Keratinocyte (primary cell): ENCODE results near the gene UBIAD1. TPM values are rescaled to one million over a fixed set of nuclear protein-coding genes. Genes with fewer than 3 reads are reported as not detected.

Source experiments
- DNase-seq: peaks from one replicate; pipeline ENCODE4 v3.0.0-alpha.2; 2011; ENCODE audit warnings: low read depth, missing footprints, low spot score
- FAIRE-seq: peaks from 2 replicates; lab custom pipeline; 2011; peaks lifted over from hg19 to GRCh38; lab: Jason Lieb, UNC
- H2AFZ ChIP-seq: 2 replicates; pipeline ENCODE4 v1.6.0; 2012; ENCODE audit warnings: low read length, control low read depth, inconsistent platforms; ENCODE audit not compliant: control insufficient read depth
- H3K27ac ChIP-seq: 2 replicates; pipeline ENCODE4 v1.5.1; 2011; ENCODE audit warnings: low read length; ENCODE audit not compliant: control insufficient read depth, insufficient read depth
- H3K27me3 ChIP-seq: 3 replicates; pipeline ENCODE4 v1.6.0; 2011; ENCODE audit warnings: low read length; ENCODE audit not compliant: control insufficient read depth, insufficient read depth; ENCODE audit errors: extremely low read depth
- H3K36me3 ChIP-seq, 2 experiments: 2 replicates in 1 of 2; 3 replicates in 1 of 2; pipeline ENCODE4 v1.5.1; 2011; ENCODE audit warnings: low read length in 2 of 2, mild to moderate bottlenecking in 1 of 2; ENCODE audit not compliant: control insufficient read depth in 2 of 2, insufficient read depth in 2 of 2; ENCODE audit errors: extremely low read depth in 1 of 2
- H3K4me1 ChIP-seq: 3 replicates; pipeline ENCODE4 v1.5.1; 2011; ENCODE audit warnings: low read length; ENCODE audit not compliant: control insufficient read depth, insufficient read depth; ENCODE audit errors: extremely low read depth
- H3K4me2 ChIP-seq: 3 replicates; pipeline ENCODE4 v1.6.0; 2011; ENCODE audit warnings: low read depth, low read length; ENCODE audit not compliant: control insufficient read depth, insufficient read depth; ENCODE audit errors: extremely low read depth
- H3K4me3 ChIP-seq, 3 experiments: fragments of 200-600 bp in 1 of 3; sonication (generic) in 1 of 3; 2 replicates in 2 of 3; 3 replicates in 1 of 3; pipeline ENCODE4 v1.5.1; 2011 to 2016; ENCODE audit warnings: low read length in 3 of 3, mild to moderate bottlenecking in 3 of 3, control low read depth in 2 of 3, inconsistent platforms in 1 of 3, low read depth in 1 of 3, mixed read lengths in 1 of 3, mixed run types in 1 of 3, moderate library complexity in 1 of 3; ENCODE audit not compliant: control insufficient read depth in 2 of 3, insufficient read depth in 2 of 3; ENCODE audit errors: extremely low read depth in 1 of 3
- H3K79me2 ChIP-seq: 2 replicates; pipeline ENCODE4 v1.6.0; 2012; ENCODE audit warnings: low read length; ENCODE audit not compliant: control insufficient read depth, insufficient read depth
- H3K9ac ChIP-seq: 3 replicates; pipeline ENCODE4 v1.6.0; 2011; ENCODE audit warnings: low read length; ENCODE audit not compliant: control insufficient read depth, insufficient read depth; ENCODE audit errors: extremely low read depth
- H3K9me1 ChIP-seq: 3 replicates; pipeline ENCODE4 v1.6.0; 2011; ENCODE audit warnings: low read length; ENCODE audit not compliant: control insufficient read depth, insufficient read depth; ENCODE audit errors: extremely low read depth
- H3K9me3 ChIP-seq: 2 replicates; pipeline ENCODE4 v1.5.1; 2012; ENCODE audit warnings: low read depth, low read length; ENCODE audit not compliant: control insufficient read depth
- H4K20me1 ChIP-seq: 3 replicates; pipeline ENCODE4 v1.6.0; 2011; ENCODE audit warnings: low read length; ENCODE audit not compliant: control insufficient read depth, insufficient read depth; ENCODE audit errors: extremely low read depth
- EZH2 ChIP-seq: IDR thresholded peaks from one replicate; pipeline ENCODE4 v1.6.1; 2012; ENCODE audit warnings: inconsistent platforms, mild to moderate bottlenecking, low read length, moderate library complexity
- dilution Hi-C: fragments of 300-500 bp; cut with MboI; formaldehyde crosslinking; loops from one replicate; pipeline ENCODE4 v1.7.0; 2020; ENCODE audit warnings: low sequenced_read_pairs; ENCODE audit not compliant: extremely low pct_ligation_motif_present
- polyA plus RNA-seq, 5 experiments: library from polyadenylated mRNA; depleted of rRNA in 3 of 5; stranded (reverse) in 3 of 5; stranded (forward) in 1 of 5; unstranded in 1 of 5; fragments of >200 nt; gene quantifications; 1 replicate in 1 of 5; 2 replicates in 3 of 5; 3 replicates in 1 of 5; pipeline versions ENCODE4 v1.2.1 to v1.2.3, GENCODE V29; 2011 to 2012; ENCODE audit warnings: missing spikeins in 2 of 5, low read depth in 1 of 5, low replicate concordance in 1 of 5
- TF ChIP-seq, protein P1 (sequence below), 3 experiments: IDR thresholded peaks in 1 of 3; conservative IDR thresholded peaks in 1 of 3; optimal IDR thresholded peaks in 1 of 3; 2 replicates in 2 of 3; 3 replicates in 1 of 3; pipeline versions ENCODE3 to v1.5.1; 2011; ENCODE audit warnings: low read length in 3 of 3, mild to moderate bottlenecking in 3 of 3, moderate library complexity in 2 of 3, control low read depth in 1 of 3, inconsistent platforms in 1 of 3; ENCODE audit not compliant: insufficient read depth in 2 of 3; ENCODE audit errors: extremely low read depth in 1 of 3

UBIAD1 gene
- polyA plus RNA-seq, 1 donor (not counting 4 experiments of a cell fraction or from before 2014, with no cell fraction given) = 9.9 TPM

DNA sequence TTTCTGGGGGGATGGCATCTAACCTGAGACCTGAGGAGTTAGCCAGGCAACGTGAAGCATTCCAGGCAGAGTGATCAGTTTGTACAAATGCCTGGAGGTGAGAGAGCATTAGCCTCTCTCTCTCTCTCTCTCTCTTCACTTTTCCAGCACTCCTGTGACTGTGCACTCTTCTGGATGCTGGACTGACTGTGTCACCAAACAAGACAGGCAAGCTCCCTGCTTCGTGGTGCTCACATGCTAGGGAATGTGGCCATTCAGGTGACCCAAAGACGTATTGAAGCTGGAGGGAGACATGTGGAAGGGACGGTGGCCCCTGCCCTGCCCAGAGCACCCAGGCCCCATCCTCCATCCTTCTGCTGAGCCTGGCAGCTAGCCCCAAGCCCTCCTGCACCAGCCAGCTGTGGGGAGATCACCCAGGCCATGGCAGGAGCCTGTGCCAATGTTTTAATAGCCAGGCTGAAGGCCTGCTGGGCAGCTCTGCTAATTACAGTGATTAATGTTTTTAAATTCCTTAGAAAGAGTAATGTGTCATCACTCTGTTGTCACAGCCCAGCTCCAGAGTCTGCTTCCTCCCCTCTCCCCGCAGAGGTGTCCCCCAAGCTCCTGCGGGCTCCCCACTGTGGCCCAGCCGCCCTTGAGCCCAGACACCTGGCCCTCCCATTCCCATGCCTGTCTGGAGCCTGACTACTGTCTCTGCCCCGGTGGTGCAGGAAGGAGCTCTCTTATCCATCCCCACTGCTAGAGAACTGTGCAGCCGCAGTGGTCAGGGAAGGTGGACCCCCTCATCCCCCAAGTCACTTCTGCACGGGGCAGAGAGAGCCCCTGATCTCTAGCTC, 48.9 kb downstream of the UBIAD1 start:
- Histone ChIP-seq H3K27ac (no peak overlapping the region), H3K9ac (no peak overlapping the region), H3K27me3 (no peaks in the 10 kb centered on the region), H3K9me1 (no peaks in the 10 kb centered on the region), H2AFZ (no peak overlapping the region), H3K36me3 (no peaks in the 10 kb centered on the region), H4K20me1 (no peaks in the 10 kb centered on the region), H3K79me2 (no peaks in the 10 kb centered on the region), H3K4me2 (no peak overlapping the region), H3K4me3 (no peak overlapping the region), H3K4me1 (peaks cover 5% of the 10 kb centered on the region), H3K9me3 (no peaks in the 10 kb centered on the region)
- no peak for DNase-seq
- FAIRE-seq = peak; percentile 49
- TF ChIP-seq EZH2 = no peak
- TF ChIP-seq, protein P1, sequence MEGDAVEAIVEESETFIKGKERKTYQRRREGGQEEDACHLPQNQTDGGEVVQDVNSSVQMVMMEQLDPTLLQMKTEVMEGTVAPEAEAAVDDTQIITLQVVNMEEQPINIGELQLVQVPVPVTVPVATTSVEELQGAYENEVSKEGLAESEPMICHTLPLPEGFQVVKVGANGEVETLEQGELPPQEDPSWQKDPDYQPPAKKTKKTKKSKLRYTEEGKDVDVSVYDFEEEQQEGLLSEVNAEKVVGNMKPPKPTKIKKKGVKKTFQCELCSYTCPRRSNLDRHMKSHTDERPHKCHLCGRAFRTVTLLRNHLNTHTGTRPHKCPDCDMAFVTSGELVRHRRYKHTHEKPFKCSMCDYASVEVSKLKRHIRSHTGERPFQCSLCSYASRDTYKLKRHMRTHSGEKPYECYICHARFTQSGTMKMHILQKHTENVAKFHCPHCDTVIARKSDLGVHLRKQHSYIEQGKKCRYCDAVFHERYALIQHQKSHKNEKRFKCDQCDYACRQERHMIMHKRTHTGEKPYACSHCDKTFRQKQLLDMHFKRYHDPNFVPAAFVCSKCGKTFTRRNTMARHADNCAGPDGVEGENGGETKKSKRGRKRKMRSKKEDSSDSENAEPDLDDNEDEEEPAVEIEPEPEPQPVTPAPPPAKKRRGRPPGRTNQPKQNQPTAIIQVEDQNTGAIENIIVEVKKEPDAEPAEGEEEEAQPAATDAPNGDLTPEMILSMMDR (optimal IDR thresholded peaks at IDR 0.05 in 1 of 3, IDR thresholded peaks at IDR 0.05 in 1 of 3, conservative IDR thresholded peaks at IDR 0.05 in 1 of 3; ENCODE audit: extremely low read depth in 1 of 3, insufficient read depth in 2 of 3, low read length in 3 of 3) = no peak
- dilution Hi-C loops = no loop called here

DNA sequence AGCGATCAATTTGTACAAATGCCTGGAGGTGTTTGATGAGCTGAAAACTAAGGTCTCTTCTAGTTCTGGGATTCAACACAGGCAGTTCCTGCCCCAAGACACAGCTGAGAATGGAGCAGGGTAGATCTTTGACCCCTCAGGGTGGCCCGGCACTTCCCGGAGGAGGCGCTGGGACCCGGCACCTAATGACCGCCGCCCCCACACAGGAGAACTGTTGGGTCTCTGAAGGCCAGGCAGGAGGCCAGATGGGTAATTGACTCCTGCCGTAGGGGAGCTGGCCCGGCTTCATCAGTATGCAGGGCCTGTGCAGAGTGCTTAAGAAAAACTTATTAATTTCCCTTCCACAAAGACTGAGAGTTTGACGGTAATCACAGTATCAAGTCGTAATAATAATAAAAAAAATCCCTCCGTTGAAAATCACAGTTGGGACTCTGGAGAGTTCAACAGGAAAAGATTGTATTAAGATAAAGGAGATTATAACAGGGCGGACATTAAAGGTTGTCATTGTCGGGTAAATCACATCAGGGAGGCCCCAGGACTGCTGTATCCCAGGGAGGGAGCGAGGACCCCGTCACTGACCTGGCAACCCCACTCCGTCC, 51.7 kb downstream of the UBIAD1 start:
- no peaks in the 10 kb centered on the region for H3K27me3 ChIP-seq
- no peak overlapping the region for H3K4me2 ChIP-seq
- no peaks in the 10 kb centered on the region for H3K9me3 ChIP-seq
- H4K20me1 ChIP-seq = no peaks in the 10 kb centered on the region
- DNase-seq = no peak
- H3K79me2 ChIP-seq = no peaks in the 10 kb centered on the region
- no peak overlapping the region for H3K4me3 ChIP-seq
- H3K9ac ChIP-seq = no peak overlapping the region
- H3K4me1 ChIP-seq = peaks cover 3% of the 10 kb centered on the region
- H2AFZ ChIP-seq = no peak overlapping the region
- no peaks in the 10 kb centered on the region for H3K36me3 ChIP-seq
- no peak for FAIRE-seq
- H3K9me1 ChIP-seq = no peaks in the 10 kb centered on the region
- no peak for TF ChIP-seq EZH2
- TF ChIP-seq, protein P1 (optimal IDR thresholded peaks at IDR 0.05 in 1 of 3, IDR thresholded peaks at IDR 0.05 in 1 of 3, conservative IDR thresholded peaks at IDR 0.05 in 1 of 3; ENCODE audit: extremely low read depth in 1 of 3, insufficient read depth in 2 of 3, low read length in 3 of 3) = no peak
- no peak overlapping the region for H3K27ac ChIP-seq
- dilution Hi-C loops = no loop called here
